ENCODE data around the gene EVC2.
A peak's percentile ranks its signal among the peaks of the same experiment; 100 is the strongest.

EVC2 gene

GRCh38 chr4:5713861-5714260, 5.5 kb upstream of the EVC2 start:
- no peak for TF ChIP-seq Cebpa-rat (IDR thresholded peaks at IDR 0.05)
- no peak overlapping the region for H3K4me3 ChIP-seq

DNA sequence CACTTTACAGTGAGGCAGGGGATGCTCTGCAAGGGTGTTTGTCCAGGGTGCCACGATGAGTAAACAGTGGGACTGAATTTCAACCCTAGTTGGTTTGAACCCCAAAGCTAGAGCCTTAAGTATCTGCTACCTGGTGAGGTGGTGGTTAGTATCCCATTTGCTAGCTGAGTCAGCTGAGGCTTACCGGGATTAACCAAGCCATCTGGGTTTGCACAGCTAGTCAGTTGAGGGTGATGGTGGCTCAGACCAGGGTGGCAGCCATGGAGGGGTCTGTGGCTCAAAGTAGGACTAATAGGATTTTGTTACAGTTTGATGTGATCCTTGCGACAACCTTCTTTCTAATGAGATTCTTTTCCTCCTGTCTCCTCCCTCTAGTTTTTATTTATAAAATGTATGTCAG, 4.6 kb upstream of the EVC2 start:
- Histone ChIP-seq H3K27me3 (no peaks in the 10 kb centered on the region), H3K9ac (no peak overlapping the region), H3K9me3 (peaks cover 18% of the 10 kb centered on the region), H3K4me3 (no peak overlapping the region), H3K36me3 (peaks cover 6% of the 10 kb centered on the region; the same call in 1 of the 2 replicates), H4K20me1 (0 out of 2 replicates have a peak, but pooled peaks cover 10% of the 10 kb centered on the region), H3K4me1 (peaks cover 30% of the 10 kb centered on the region), H3K4me2 (no peak overlapping the region), H3K27ac (no peak overlapping the region)
- no peak for TF ChIP-seq Cebpa-rat (IDR thresholded peaks at IDR 0.05)

More at GRCh38 chr4:5713861-5714260, 5.5 kb upstream of the EVC2 start:
- Histone ChIP-seq H3K4me2 (no peak overlapping the region), H3K27me3 (no peaks in the 10 kb centered on the region), H4K20me1 (0 out of 2 replicates have a peak, but pooled peaks cover 10% of the 10 kb centered on the region), H3K27ac (no peak overlapping the region), H3K4me1 (peaks cover 28% of the 10 kb centered on the region), H3K36me3 (peaks cover 6% of the 10 kb centered on the region), H3K9ac (no peak overlapping the region), H3K9me3 (peaks cover 18% of the 10 kb centered on the region)

GRCh38 chr4:5712517-5712916, 4.2 kb upstream of the EVC2 start:
- Histone ChIP-seq H3K4me2 (peak overlapping the region; percentile 68), H3K9me3 (peaks cover 18% of the 10 kb centered on the region), H4K20me1 (0 out of 2 replicates have a peak, but pooled peaks cover 10% of the 10 kb centered on the region), H3K27ac (no peak overlapping the region), H3K9ac (no peak overlapping the region), H3K4me3 (no peak overlapping the region), H3K27me3 (no peaks in the 10 kb centered on the region), H3K4me1 (peaks cover 34% of the 10 kb centered on the region), H3K36me3 (peaks cover 6% of the 10 kb centered on the region; the same call in 1 of the 2 replicates)
- no peak for TF ChIP-seq Cebpa-rat (IDR thresholded peaks at IDR 0.05)

- Histone ChIP-seq H3K36me3 (peaks cover 6% of the 10 kb centered on the region; the same call in 1 of the 2 replicates), H4K20me1 (0 out of 2 replicates have a peak, but pooled peaks cover 10% of the 10 kb centered on the region), H3K27ac (peak overlapping the region; percentile 55), H3K9me3 (peaks cover 18% of the 10 kb centered on the region), H3K4me2 (peak overlapping the region; percentile 68), H3K27me3 (no peaks in the 10 kb centered on the region), H3K4me3 (peak overlapping the region; percentile 72), H3K4me1 (peaks cover 43% of the 10 kb centered on the region), H3K9ac (peak overlapping the region; percentile 63)
- TF ChIP-seq Cebpa-rat (IDR thresholded peaks at IDR 0.05), result no peak
Observed at GRCh38 chr4:5711479-5712184, 3.3 kb upstream of the EVC2 start.

GRCh38 chr4:5710961-5711478, 2.7 kb upstream of the EVC2 start, which contains the start of gene EVC:
Gene EVC (plus strand): TSS chr4:5711201. CDS start chr4:5711381, 180 bp downstream.
- Histone ChIP-seq H3K4me2 (peak within 1 kb of the TSS; percentile 68), H3K27ac (peak within 1 kb of the TSS; percentile 55), H3K27me3 (no peaks in the 10 kb centered on the region), H4K20me1 (0 out of 2 replicates have a peak, but pooled peaks cover 10% of the 10 kb centered on the region), H3K4me3 (peak within 1 kb of the TSS; percentile 72), H3K36me3 (peaks cover 6% of the 10 kb centered on the region; the same call in 1 of the 2 replicates), H3K4me1 (peaks cover 46% of the 10 kb centered on the region), H3K9ac (peak within 1 kb of the TSS; percentile 63), H3K9me3 (peaks cover 16% of the 10 kb centered on the region)
- no peak for TF ChIP-seq Cebpa-rat (IDR thresholded peaks at IDR 0.05)

- Histone ChIP-seq H3K9ac (peak overlapping the region; percentile 63; the same call in 1 of the 2 replicates), H4K20me1 (0 out of 2 replicates have a peak, but pooled peaks cover 10% of the 10 kb centered on the region), H3K27ac (no peak overlapping the region), H3K9me3 (peaks cover 11% of the 10 kb centered on the region), H3K4me3 (peak overlapping the region; percentile 72), H3K36me3 (peaks cover 5% of the 10 kb centered on the region; the same call in 1 of the 2 replicates), H3K4me2 (peak overlapping the region; percentile 68), H3K27me3 (no peaks in the 10 kb centered on the region), H3K4me1 (peaks cover 46% of the 10 kb centered on the region)
- no peak for TF ChIP-seq Cebpa-rat (IDR thresholded peaks at IDR 0.05)
Observed at GRCh38 chr4:5710065-5710960, 2.0 kb upstream of the EVC2 start.

- H3K4me3 ChIP-seq, result peak overlapping the region; percentile 73
- H4K20me1 ChIP-seq, result 0 out of 2 replicates have a peak, but pooled peaks cover 10% of the 10 kb centered on the region
- H3K27me3 ChIP-seq, result no peaks in the 10 kb centered on the region
- H3K27ac ChIP-seq, result no peak overlapping the region; the same call in 1 of the 2 replicates
- peaks cover 10% of the 10 kb centered on the region for H3K36me3 ChIP-seq
- TF ChIP-seq Cebpa-rat (IDR thresholded peaks at IDR 0.05), result no peak
- peaks cover 46% of the 10 kb centered on the region for H3K4me1 ChIP-seq
- H3K4me2 ChIP-seq, result peak overlapping the region; percentile 78
- H3K9ac ChIP-seq, result peak overlapping the region; percentile 79; the same call in 1 of the 2 replicates
- peaks cover 2% of the 10 kb centered on the region for H3K9me3 ChIP-seq
Observed at GRCh38 chr4:5709207-5709575, 832 bp upstream of the EVC2 start.

GRCh38 chr4:5707778-5708448, 446 bp downstream of the EVC2 start:
- Histone ChIP-seq H3K4me3 (peak overlapping the region; percentile 73), H3K4me2 (peak overlapping the region; percentile 78), H3K9ac (peak overlapping the region; percentile 79), H3K36me3 (peaks cover 16% of the 10 kb centered on the region), H4K20me1 (0 out of 2 replicates have a peak, but pooled peaks cover 7% of the 10 kb centered on the region), H3K9me3 (peaks cover 7% of the 10 kb centered on the region), H3K27ac (peak overlapping the region; percentile 74), H3K27me3 (no peaks in the 10 kb centered on the region), H3K4me1 (peaks cover 46% of the 10 kb centered on the region)
- TF ChIP-seq Cebpa-rat (IDR thresholded peaks at IDR 0.05), result no peak

DNA sequence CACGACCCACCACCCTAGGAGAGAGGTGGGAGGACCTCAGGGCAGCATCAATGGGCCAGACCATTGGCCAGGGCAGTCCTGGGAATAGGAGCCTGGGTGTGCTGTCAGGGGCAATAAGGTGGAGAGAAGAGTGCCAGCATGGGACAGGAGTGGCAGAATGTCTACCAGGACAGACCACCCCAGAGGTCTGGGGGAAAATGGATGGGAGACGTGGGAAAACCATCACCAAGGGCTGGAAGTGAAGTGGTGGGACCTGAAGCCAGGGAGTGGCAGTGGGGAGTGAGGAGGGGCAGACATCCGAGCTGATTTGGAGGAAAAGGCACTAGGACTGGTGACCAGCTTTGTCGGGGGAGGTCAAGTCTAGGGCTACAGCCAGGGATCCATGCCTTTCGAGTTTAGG, 993 bp downstream of the EVC2 start:
- Histone ChIP-seq H3K9ac (peak overlapping the region; percentile 79; the same call in 1 of the 2 replicates), H3K9me3 (peaks cover 7% of the 10 kb centered on the region), H3K36me3 (peaks cover 20% of the 10 kb centered on the region), H3K4me2 (peak overlapping the region; percentile 78), H3K4me1 (peaks cover 45% of the 10 kb centered on the region), H3K27me3 (no peaks in the 10 kb centered on the region), H3K27ac (0 out of 2 replicates have a peak overlapping the region, but pooled peaks have one; percentile 74), H4K20me1 (0 out of 2 replicates have a peak, but pooled peaks cover 2% of the 10 kb centered on the region), H3K4me3 (peak overlapping the region; percentile 73)
- no peak for TF ChIP-seq Cebpa-rat (IDR thresholded peaks at IDR 0.05)

All from BLaER1 (cell line).